HG02763 (cell line): ENCODE results near the gene SHQ1.
"Not testable (repeated sequence)": the region's sequence is repeated elsewhere in the genome, so short reads cannot be mapped to it uniquely, and the experiment has no call there.

ENCODE experiments used
- ATAC-seq: cut with Tn5 transposase; IDR thresholded peaks from one replicate; pipeline ENCODE4 v1.9.1; 2021; ENCODE audit warnings: mild to moderate bottlenecking, moderate library complexity; ENCODE audit not compliant: unreplicated experiment

SHQ1 gene

DNA sequence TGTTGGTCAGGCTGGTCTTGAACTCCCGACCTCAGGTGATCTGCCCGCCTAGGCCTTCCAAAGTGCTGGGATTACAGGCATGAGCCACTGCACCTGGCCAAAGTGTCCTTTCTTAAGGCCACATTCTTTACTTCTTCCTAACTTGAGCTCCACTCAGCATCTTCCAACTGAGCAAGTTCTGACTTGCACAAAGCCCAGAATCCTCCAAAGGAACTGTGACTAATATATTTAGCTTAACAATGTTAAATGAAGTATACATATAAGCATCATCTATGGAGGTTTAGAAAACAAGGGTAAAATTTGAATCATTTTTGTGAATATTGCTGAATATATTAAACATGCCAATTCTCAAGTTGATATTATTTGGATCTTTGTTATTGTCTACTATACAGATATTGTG, 93.7 kb downstream of the SHQ1 start:
- ATAC-seq, result no peak

DNA sequence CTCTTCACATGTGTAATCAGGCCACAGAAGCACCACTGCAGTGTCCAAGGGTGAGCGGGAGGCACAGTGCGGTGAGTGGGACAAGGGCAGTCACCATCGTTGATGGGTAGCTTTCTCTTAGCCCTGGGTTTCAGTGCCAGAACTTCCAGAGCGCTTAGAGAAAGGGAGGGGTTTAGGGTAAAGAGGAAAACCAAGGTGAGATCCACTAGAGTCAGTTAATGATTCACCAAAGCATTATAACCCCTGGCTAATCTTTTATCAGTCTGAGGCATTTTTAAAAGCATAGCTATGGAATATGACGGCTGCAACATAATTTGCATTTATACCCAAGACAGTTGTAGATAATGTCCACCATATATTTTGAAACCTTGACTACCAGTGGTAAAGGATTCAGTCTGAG, 94.8 kb downstream of the SHQ1 start:
- ATAC-seq, result no peak

DNA sequence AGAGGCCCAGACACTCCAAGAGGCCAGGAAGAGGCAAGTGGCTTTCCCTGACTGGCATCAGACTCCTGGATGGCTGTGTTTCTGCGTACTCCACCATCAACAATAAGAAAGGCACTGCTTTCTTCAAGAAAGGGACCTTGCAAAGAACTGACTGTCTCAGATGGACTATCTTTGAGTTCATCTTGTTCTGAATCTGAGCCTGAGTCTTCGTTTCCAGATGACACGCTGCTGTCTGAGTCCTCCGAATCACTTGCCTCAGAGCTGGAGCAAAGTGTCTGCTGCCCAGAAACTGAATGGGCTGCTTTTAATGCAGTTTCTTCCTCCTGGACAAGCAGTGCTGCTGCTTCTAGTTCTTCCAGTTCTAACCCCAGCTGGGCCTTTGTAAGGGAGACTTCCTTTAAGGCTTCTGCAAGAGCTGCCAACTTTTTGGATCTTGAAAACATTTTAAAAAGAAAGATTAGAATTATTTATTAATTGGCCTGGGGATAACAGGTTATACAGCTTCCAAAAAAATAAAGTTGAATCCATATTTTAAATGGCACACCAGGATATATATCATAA, 97.8 kb downstream of the SHQ1 start:
- no peak for ATAC-seq

GRCh38 chr3:72748659-72749058, 99.6 kb downstream of the SHQ1 start:
- ATAC-seq, result no peak

- no peak for ATAC-seq
These were observed 101.5 kb downstream of the SHQ1 start for GRCh38 chr3:72746430-72747411.

DNA sequence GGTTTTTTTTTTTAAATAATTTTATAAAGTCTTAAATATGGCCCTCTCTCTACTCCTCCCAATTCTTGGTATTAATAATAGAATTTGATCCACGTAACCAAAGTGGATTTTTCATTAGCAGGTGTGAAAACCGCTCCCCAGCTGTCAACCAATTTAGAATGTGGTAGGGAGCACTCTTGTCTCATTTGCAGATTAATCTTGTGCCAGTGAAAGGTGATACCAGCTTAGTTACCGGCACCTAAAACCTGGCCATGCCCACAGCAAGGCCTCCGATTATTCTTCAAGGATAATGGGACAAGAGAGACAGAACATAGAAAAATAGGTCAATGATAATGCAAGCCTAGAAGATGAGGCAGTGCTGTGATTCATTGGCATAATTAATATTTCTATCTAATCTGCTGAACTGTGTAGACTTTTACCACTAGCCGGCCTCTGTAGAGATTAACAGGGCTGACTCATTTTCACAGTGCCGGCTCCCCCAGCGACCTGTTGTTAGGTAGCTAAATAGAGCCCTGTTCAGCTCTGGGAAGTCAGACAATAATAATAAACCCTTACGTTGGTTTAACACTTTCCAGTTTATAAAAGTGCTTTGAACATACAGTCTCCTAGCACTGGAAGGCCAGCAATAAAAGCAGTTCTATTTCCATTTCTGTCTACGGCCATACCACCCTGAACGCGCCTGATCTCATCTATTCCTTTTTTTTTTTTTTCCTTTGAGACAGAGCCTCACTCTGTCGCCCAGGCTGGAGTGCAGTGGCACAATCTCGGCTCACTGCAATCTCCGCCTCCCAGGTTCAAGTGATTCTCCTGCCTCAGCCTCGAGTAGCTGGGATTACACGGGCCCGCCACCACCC, 102.9 kb downstream of the SHQ1 start:
- ATAC-seq, result no peak

DNA sequence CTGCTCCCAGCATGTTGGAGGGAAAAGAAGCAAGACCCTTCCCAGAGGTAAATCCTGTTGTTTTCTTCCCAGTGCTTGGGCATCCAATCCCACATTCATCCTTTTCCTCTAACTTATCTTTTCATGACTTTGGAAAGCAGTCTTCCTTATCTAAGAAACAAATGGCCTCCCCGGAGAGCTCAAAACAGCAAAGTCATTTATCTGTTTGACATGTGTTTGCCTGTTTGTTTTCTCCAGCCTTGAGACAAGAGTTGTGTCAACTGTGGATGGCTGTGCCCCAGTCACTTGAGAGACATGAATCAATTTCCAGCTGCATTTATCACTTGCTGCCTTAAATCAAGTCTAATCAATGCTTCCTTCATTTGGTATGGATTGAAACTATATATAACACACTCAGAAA, 103.9 kb downstream of the SHQ1 start:
- no peak for ATAC-seq

- ATAC-seq, result no peak
These were observed 108.4 kb downstream of the SHQ1 start for GRCh38 chr3:72739531-72740466.

GRCh38 chr3:72738752-72739530, 109.3 kb downstream of the SHQ1 start:
- ATAC-seq, result no peak

DNA sequence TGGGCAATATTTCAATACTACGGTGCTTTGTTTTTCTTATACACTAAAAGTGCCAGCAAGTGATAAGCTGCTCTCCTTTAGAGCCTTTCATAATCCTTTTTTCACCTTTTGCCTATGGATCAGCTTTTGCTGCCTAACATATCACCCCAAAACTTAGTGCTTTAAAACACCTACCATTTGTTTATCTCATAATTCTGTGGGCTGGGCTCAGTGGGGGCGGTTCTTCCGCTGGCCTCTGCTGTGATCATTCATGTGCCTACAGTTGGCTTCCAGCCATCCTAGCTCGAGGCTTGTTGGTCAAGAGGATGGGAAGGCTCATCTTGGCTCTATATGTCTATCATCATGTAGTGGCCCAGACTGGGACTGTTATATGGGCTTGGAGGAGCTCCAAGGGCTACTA, 113.2 kb downstream of the SHQ1 start:
- not testable (repeated sequence) for ATAC-seq

- no peak for ATAC-seq
These were observed 114.6 kb downstream of the SHQ1 start for GRCh38 chr3:72733676-72734075.

GRCh38 chr3:72732666-72733345, 115.4 kb downstream of the SHQ1 start:
- not testable (repeated sequence) for ATAC-seq

GRCh38 chr3:72728958-72729467, 119.2 kb downstream of the SHQ1 start:
- no peak for ATAC-seq

GRCh38 chr3:72728329-72728889, 119.8 kb downstream of the SHQ1 start:
- no peak for ATAC-seq

- no peak for ATAC-seq
These were observed 120.5 kb downstream of the SHQ1 start for GRCh38 chr3:72727726-72728125.

GRCh38 chr3:72727172-72727571, 121.1 kb downstream of the SHQ1 start:
- ATAC-seq, result no peak

DNA sequence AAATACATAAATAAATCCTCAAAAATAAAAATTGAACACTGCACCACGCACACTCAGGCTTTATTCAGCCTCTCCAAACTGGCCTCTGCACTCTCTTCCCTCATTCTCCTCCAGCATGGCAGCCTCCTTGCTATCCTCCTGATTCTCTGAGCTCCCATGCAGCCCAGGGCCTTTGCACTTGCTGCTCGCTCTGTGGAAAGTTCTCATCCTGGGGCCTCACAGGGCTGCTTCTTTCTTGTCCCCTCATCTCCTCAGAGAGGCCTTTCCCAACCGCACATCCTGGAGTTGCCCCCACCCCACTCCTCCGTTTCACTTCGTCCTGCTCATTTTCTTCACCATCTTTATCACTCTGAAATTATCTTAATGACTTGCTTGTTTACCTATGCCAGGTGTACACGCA, 123.0 kb downstream of the SHQ1 start:
- no peak for ATAC-seq

DNA sequence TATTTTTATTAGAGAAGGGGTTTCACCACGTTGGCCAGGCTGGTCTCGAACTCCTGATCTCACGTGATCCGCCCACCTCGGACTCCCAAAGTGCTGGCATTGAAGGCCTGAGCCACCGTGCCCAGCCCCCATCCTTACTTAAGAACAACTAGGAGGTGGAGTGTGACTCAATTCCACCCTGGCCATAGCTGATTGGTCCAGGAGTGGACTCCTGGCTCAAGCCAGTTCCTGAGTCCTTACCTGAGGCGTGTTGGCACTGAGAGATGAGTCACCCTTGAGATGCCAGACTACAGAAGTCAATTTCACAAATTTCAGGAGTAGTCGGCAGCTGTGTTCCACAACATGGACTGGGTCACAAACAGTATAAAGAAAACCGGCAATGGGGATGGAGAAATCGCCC, 124.2 kb downstream of the SHQ1 start:
- no peak for ATAC-seq
